OCI-LY3 (cell line): ENCODE data around the gene FAM169A.
"Not testable (repeated sequence)": the region's sequence is repeated elsewhere in the genome, so short reads cannot be mapped to it uniquely, and the experiment has no call there.

Source experiments
- H2AFZ ChIP-seq: fragments of 200-600, 300-600 bp; shearing (Covaris generic); 2 replicates; pipeline ENCODE4 v1.6.0; 2014; ENCODE audit warnings: antibody characterized with exemption, low read depth, low read length
- H3K27ac ChIP-seq: fragments of 200-600, 300-600 bp; sonication (generic); 2 replicates; pipeline ENCODE4 v1.5.1; 2014; ENCODE audit warnings: mild to moderate bottlenecking, low read length, moderate library complexity, mixed read lengths
- H3K27me3 ChIP-seq: fragments of 200-600, 300-600 bp; sonication (generic); 2 replicates; pipeline ENCODE4 v1.6.1; 2014; ENCODE audit warnings: low read depth, low read length, mixed read lengths
- H3K36me3 ChIP-seq: fragments of 200-600, 300-600 bp; sonication (generic); replicated peaks from 2 replicates; pipeline ENCODE3; 2014; ENCODE audit warnings: low read depth, low read length, mixed read lengths
- H3K4me1 ChIP-seq: fragments of 300-600, 200-600 bp; sonication (generic); 2 replicates; pipeline ENCODE4 v1.6.1; 2014; ENCODE audit warnings: low read length, mixed read lengths
- H3K4me2 ChIP-seq: fragments of 200-600, 300-600 bp; sonication (generic); 2 replicates; pipeline ENCODE4 v1.6.1; 2014; ENCODE audit warnings: low read length, mixed read lengths
- H3K4me3 ChIP-seq: fragments of 300-600, 200-600 bp; sonication (generic); 2 replicates; pipeline ENCODE4 v1.5.1; 2014; ENCODE audit warnings: antibody characterized with exemption, mild to moderate bottlenecking, low read length, moderate library complexity
- H3K79me2 ChIP-seq: fragments of 300-600, 200-600 bp; shearing (Covaris generic); 2 replicates; pipeline ENCODE4 v1.6.1; 2014; ENCODE audit warnings: mild to moderate bottlenecking, low read length, mixed read lengths
- H3K9ac ChIP-seq: fragments of 300-600, 200-600 bp; shearing (Covaris generic); 2 replicates; pipeline ENCODE4 v1.6.0; 2014; ENCODE audit warnings: mild to moderate bottlenecking, low read length, moderate library complexity
- H3K9me3 ChIP-seq: fragments of 200-600, 300-600 bp; shearing (Covaris generic); 2 replicates; pipeline ENCODE4 v1.6.1; 2014; ENCODE audit warnings: low read length, mixed read lengths; ENCODE audit not compliant: insufficient read depth
- H4K20me1 ChIP-seq: fragments of 200-600, 300-600 bp; sonication (generic); 2 replicates; pipeline ENCODE4 v1.6.1; 2016; ENCODE audit warnings: low read length, mixed read lengths; ENCODE audit not compliant: insufficient read depth
- EZH2phosphoT487 ChIP-seq: fragments of 200-600 bp; shearing (Covaris generic); IDR thresholded peaks from 2 replicates; pipeline ENCODE4 v1.6.1; 2018; ENCODE audit warnings: antibody characterized with exemption, mixed run types, low read depth
- TF ChIP-seq, protein P1 (sequence below): fragments of 200-600, 300-600 bp; sonication (generic); IDR thresholded peaks from 2 replicates; pipeline ENCODE4 v1.5.1; 2014; ENCODE audit warnings: antibody characterized with exemption, low read length, low read depth

Gene FAM169A

GRCh38 chr5:74864823-74865222 is 1.4 kb downstream of the FAM169A start:
- peaks cover 5% of the 10 kb centered on the region for H3K4me1 ChIP-seq
- no peak overlapping the region for H2AFZ ChIP-seq
- H3K9me3 ChIP-seq, result no peaks in the 10 kb centered on the region
- peak overlapping the region; percentile 77 for H3K4me2 ChIP-seq
- peaks cover 15% of the 10 kb centered on the region for H3K79me2 ChIP-seq
- no peaks in the 10 kb centered on the region for H4K20me1 ChIP-seq
- peak overlapping the region; percentile 90 for H3K4me3 ChIP-seq
- no peak for TF ChIP-seq EZH2phosphoT487
- TF ChIP-seq, protein P1, sequence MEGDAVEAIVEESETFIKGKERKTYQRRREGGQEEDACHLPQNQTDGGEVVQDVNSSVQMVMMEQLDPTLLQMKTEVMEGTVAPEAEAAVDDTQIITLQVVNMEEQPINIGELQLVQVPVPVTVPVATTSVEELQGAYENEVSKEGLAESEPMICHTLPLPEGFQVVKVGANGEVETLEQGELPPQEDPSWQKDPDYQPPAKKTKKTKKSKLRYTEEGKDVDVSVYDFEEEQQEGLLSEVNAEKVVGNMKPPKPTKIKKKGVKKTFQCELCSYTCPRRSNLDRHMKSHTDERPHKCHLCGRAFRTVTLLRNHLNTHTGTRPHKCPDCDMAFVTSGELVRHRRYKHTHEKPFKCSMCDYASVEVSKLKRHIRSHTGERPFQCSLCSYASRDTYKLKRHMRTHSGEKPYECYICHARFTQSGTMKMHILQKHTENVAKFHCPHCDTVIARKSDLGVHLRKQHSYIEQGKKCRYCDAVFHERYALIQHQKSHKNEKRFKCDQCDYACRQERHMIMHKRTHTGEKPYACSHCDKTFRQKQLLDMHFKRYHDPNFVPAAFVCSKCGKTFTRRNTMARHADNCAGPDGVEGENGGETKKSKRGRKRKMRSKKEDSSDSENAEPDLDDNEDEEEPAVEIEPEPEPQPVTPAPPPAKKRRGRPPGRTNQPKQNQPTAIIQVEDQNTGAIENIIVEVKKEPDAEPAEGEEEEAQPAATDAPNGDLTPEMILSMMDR, result no peak
- no peaks in the 10 kb centered on the region for H3K27me3 ChIP-seq
- no peak overlapping the region for H3K27ac ChIP-seq
- no peaks in the 10 kb centered on the region for H3K36me3 ChIP-seq
- no peak overlapping the region for H3K9ac ChIP-seq

DNA sequence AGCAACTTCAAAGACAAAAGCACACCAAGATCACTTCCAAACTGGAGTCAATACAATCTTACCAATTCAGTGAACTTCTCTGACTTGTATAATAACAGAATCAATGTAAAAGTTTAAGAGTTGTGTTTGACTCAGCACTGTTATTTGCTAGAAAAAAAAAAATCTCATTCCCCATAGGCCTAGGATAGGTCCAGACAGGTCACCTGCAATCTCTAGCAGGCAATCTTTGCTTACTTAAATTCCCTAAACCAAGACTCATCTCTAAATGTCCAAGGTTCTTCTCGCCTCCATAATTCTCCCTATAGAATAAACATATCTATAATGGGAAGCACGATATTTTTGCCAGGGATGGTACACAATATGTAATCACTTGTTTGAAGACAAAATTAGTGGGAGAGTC is 2.5 kb downstream of the FAM169A start:
- Histone ChIP-seq H3K4me3 (no peak overlapping the region), H4K20me1 (no peaks in the 10 kb centered on the region), H3K4me1 (peaks cover 5% of the 10 kb centered on the region), H3K9me3 (no peaks in the 10 kb centered on the region), H3K9ac (no peak overlapping the region), H2AFZ (no peak overlapping the region), H3K27me3 (no peaks in the 10 kb centered on the region), H3K27ac (no peak overlapping the region), H3K36me3 (no peaks in the 10 kb centered on the region), H3K4me2 (no peak overlapping the region), H3K79me2 (peaks cover 15% of the 10 kb centered on the region)
- no peak for TF ChIP-seq EZH2phosphoT487
- TF ChIP-seq, protein P1, result no peak

- Histone ChIP-seq H2AFZ (no peak overlapping the region), H3K4me2 (no peak overlapping the region), H4K20me1 (no peaks in the 10 kb centered on the region), H3K36me3 (no peaks in the 10 kb centered on the region), H3K27ac (no peak overlapping the region), H3K27me3 (no peaks in the 10 kb centered on the region), H3K79me2 (peaks cover 15% of the 10 kb centered on the region), H3K4me3 (no peak overlapping the region), H3K9ac (no peak overlapping the region), H3K9me3 (no peaks in the 10 kb centered on the region), H3K4me1 (peaks cover 5% of the 10 kb centered on the region)
- no peak for TF ChIP-seq EZH2phosphoT487
- TF ChIP-seq, protein P1, result no peak
These were observed 4.0 kb downstream of the FAM169A start for GRCh38 chr5:74862221-74862620.

DNA sequence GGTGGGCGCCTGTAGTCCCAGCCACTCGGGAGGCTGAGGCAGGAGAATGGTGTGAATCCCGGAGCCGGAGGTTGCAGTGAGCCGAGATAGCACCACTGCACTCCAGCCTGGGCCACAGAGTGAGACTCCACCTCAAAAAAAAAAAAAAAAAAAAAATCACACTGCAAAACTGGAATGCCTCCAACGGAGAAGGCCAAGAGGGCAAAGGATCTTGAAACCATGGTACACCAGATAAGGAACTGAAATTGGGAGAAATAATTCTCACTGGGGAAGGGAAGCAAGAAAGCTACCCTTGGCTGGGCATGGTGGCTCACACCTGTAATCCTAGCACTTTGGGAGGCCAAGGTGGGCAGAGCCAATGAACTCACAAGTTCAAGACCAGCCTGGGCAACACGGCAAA is 9.2 kb downstream of the FAM169A start:
- H3K9me3 ChIP-seq, H3K36me3 ChIP-seq, H4K20me1 ChIP-seq, H2AFZ ChIP-seq, H3K27ac ChIP-seq, H3K27me3 ChIP-seq, H3K9ac ChIP-seq, H3K79me2 ChIP-seq, H3K4me1 ChIP-seq, H3K4me2 ChIP-seq, H3K4me3 ChIP-seq: not testable (repeated sequence)

GRCh38 chr5:74853256-74853655 is 12.9 kb downstream of the FAM169A start:
- no peak overlapping the region for H3K4me3 ChIP-seq

More at GRCh38 chr5:74853256-74853655, 12.9 kb downstream of the FAM169A start:
- Histone ChIP-seq H3K9ac (no peak overlapping the region), H3K4me2 (no peak overlapping the region), H3K27me3 (no peaks in the 10 kb centered on the region), H4K20me1 (no peaks in the 10 kb centered on the region), H3K27ac (no peak overlapping the region), H3K36me3 (no peaks in the 10 kb centered on the region), H2AFZ (no peak overlapping the region), H3K79me2 (0 out of 2 replicates have a peak, but pooled peaks cover 5% of the 10 kb centered on the region), H3K9me3 (no peaks in the 10 kb centered on the region), H3K4me1 (peaks cover 6% of the 10 kb centered on the region; the same call in 1 of the 2 replicates)
- TF ChIP-seq, protein P1, result no peak
- TF ChIP-seq EZH2phosphoT487, result no peak
